CD4-positive, CD25-positive, alpha-beta regulatory T cell (primary cell): Measurements from ENCODE around the gene PSMA7. TPM values are rescaled to one million over a fixed set of nuclear protein-coding genes. Genes with fewer than 3 reads are reported as not detected.

Experiments used
- ATAC-seq, 2 donors: fragments of 150-1000 bp; cut with Tn5 transposase; one replicate each; pipeline ENCODE4 v1.10.0; 2021; ENCODE audit warnings: low read depth in 2 of 2, moderate number of reproducible peaks in 2 of 2, moderate library complexity in 1 of 2
- DNase-seq, 3 donors: peaks; one replicate each; pipeline versions ENCODE4 v3.0.0 to v3.0.0-alpha.2; 2012 to 2022; ENCODE audit warnings: mixed read lengths in 1 of 3
- H3K27ac ChIP-seq: one replicate; pipeline ENCODE4 v1.7.0; 2013; ENCODE audit warnings: mild to moderate bottlenecking, low read length; ENCODE audit not compliant: insufficient read depth, poor library complexity, severe bottlenecking
- H3K27me3 ChIP-seq: one replicate; pipeline ENCODE4 v1.7.0; 2013; ENCODE audit warnings: low read length; ENCODE audit not compliant: control insufficient read depth, insufficient read depth
- H3K36me3 ChIP-seq: one replicate; pipeline ENCODE4 v1.7.0; 2013; ENCODE audit warnings: mild to moderate bottlenecking, low read length, moderate library complexity; ENCODE audit not compliant: control insufficient read depth, insufficient read depth
- H3K4me1 ChIP-seq: 2 replicates; pipeline ENCODE4 v1.7.0; 2013; ENCODE audit warnings: mild to moderate bottlenecking, low read length; ENCODE audit not compliant: insufficient read depth, control insufficient read depth, poor library complexity, severe bottlenecking
- H3K4me3 ChIP-seq: one replicate; pipeline ENCODE4 v1.7.0; 2013; ENCODE audit warnings: low read depth, mild to moderate bottlenecking, low read length, moderate library complexity
- H3K9me3 ChIP-seq, 2 experiments: 1 replicate in 1 of 2; 2 replicates in 1 of 2; pipeline ENCODE4 v1.7.0; 2013; ENCODE audit warnings: low read length in 2 of 2, mild to moderate bottlenecking in 1 of 2, moderate library complexity in 1 of 2; ENCODE audit not compliant: control insufficient read depth in 2 of 2
- H3K27ac Mint-ChIP-seq, 3 donors: one replicate each; pipeline ENCODE4 v1.8.0; 2020 to 2022; ENCODE audit warnings: mild to moderate bottlenecking in 3 of 3, mixed read lengths in 3 of 3, moderate library complexity in 2 of 3
- H3K27me3 Mint-ChIP-seq: one replicate; pipeline ENCODE4 v1.8.0; 2022; ENCODE audit warnings: mild to moderate bottlenecking, mixed read lengths
- H3K36me3 Mint-ChIP-seq: one replicate; pipeline ENCODE4 v1.8.0; 2020; ENCODE audit warnings: mixed read lengths
- H3K4me1 Mint-ChIP-seq, 4 donors: one replicate each; pipeline ENCODE4 v1.8.0; 2020 to 2022; ENCODE audit warnings: mixed read lengths in 4 of 4, mild to moderate bottlenecking in 1 of 4
- H3K4me3 Mint-ChIP-seq, 4 donors: one replicate each; pipeline ENCODE4 v1.8.0; 2020 to 2022; ENCODE audit warnings: mild to moderate bottlenecking in 4 of 4, mixed read lengths in 4 of 4, moderate library complexity in 3 of 4
- H3K9me3 Mint-ChIP-seq, 7 donors: one replicate each; pipeline ENCODE4 v1.8.0; 2020 to 2022; ENCODE audit warnings: mixed read lengths in 7 of 7, mild to moderate bottlenecking in 3 of 7, moderate library complexity in 2 of 7
- polyA plus RNA-seq, 4 donors: library from polyadenylated mRNA; unstranded; fragments of 300-500 nt; fragmentation: Illumina TruSeq; gene quantifications; one replicate each; pipeline ENCODE4 v1.2.3, GENCODE V29; 2021
- total RNA-seq: library from RNA; stranded (reverse); gene quantifications from one replicate; pipeline ENCODE4 v1.2.3, GENCODE V29; 2022

The PSMA7 gene
- total and polyA plus RNA-seq, 5 donors from 2014 or later = 172 to 670 (median 553) TPM

- Mint-ChIP-seq H3K27ac (no peak overlapping the region), H3K9me3 (peaks cover 0 to 12% (median 2%) of the 10 kb centered on the region in 7 donors), H3K36me3 (no peaks in the 10 kb centered on the region), H3K4me1 (no peaks in the 10 kb centered on the region), H3K27me3 (peaks cover 8% of the 10 kb centered on the region), H3K4me3 (no peak overlapping the region)
- Histone ChIP-seq H3K27ac (no peak overlapping the region), H3K4me3 (no peak overlapping the region), H3K9me3 (no peaks in the 10 kb centered on the region), H3K27me3 (no peaks in the 10 kb centered on the region), H3K4me1 (no peaks in the 10 kb centered on the region), H3K36me3 (no peaks in the 10 kb centered on the region)
- ATAC-seq (no peak), DNase-seq (no peak)
These were observed 53.8 kb downstream of the PSMA7 start for GRCh38 chr20:62089393-62089792.

DNA sequence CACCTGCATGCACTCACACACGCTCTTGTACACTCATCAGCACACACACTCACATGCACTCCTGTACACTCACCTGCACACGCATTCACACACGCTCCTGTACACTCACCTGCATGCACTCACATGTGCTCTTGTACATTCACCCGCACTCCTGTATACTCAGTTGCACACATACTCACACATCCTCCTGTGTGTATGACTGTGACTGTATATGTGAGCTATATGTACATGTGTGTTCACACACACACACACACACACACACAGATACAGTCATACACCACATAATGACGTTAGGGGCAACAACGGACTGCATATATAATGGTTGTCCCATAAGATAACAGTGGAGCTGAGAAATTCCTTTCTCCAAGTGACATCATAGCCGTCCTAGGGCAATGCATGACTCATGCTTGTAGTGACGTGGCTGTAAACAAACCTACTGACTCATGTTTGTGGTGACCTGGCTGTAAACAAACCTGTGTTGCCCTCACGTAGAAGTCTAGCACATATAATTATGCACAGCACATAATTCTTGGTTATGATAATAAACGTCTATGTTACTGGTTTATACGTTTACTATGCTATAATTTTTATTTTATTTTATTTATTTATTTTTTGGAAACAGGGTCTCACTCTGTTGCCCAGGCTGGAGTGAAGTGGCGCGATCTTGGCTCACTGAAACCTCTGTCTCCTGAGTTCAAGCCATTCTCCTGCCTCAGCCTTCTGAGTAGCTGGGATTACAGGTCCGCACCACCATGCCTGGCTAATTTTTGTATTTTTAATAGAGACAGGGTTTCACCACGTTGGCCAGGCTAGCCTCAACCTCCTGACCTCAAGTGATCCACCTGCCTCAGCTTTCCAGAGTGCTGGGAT lies 54.7 kb downstream of the PSMA7 start:
- Mint-ChIP-seq H3K4me1 (no peaks in the 10 kb centered on the region), H3K27me3 (peaks cover 2% of the 10 kb centered on the region), H3K36me3 (no peaks in the 10 kb centered on the region), H3K9me3 (peaks cover 0 to 10% (median 2%) of the 10 kb centered on the region in 7 donors), H3K27ac (no peak overlapping the region), H3K4me3 (no peak overlapping the region)
- H3K27me3 ChIP-seq = no peaks in the 10 kb centered on the region
- H3K27ac ChIP-seq = no peak overlapping the region
- H3K36me3 ChIP-seq = no peaks in the 10 kb centered on the region
- DNase-seq (no peak), ATAC-seq (peak in 1 of 2 donors; percentile 53)
- no peak overlapping the region for H3K4me3 ChIP-seq
- no peaks in the 10 kb centered on the region for H3K9me3 ChIP-seq
- H3K4me1 ChIP-seq = no peaks in the 10 kb centered on the region

DNA sequence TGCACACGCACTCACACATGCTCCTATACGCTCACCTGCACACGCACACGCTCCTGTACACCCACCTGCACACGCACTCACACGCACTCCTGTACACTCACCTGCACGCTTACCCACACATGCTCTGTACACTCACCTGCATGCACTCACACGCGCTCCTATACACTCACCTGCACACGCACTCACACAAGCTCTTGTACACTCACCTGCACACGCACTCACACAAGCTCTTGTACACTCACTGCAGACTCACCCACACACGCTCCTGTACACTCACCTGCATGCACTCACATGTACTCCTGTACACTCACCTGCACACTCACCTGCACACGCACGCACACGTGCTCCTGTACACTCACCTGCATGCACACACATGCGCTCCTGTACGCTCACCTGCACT lies 55.6 kb downstream of the PSMA7 start:
- ATAC-seq = no peak
- DNase-seq = no peak
- Histone ChIP-seq H3K27me3 (no peaks in the 10 kb centered on the region), H3K4me3 (no peak overlapping the region), H3K27ac (no peak overlapping the region), H3K9me3 (no peaks in the 10 kb centered on the region), H3K36me3 (no peaks in the 10 kb centered on the region), H3K4me1 (no peaks in the 10 kb centered on the region)
- H3K4me1 Mint-ChIP-seq = no peaks in the 10 kb centered on the region
- H3K27ac Mint-ChIP-seq = no peak overlapping the region
- peaks cover 4% of the 10 kb centered on the region for H3K27me3 Mint-ChIP-seq
- H3K36me3 Mint-ChIP-seq = no peaks in the 10 kb centered on the region
- H3K4me3 Mint-ChIP-seq = no peak overlapping the region
- peaks cover 0 to 7% (median 2%) of the 10 kb centered on the region in 7 donors for H3K9me3 Mint-ChIP-seq

DNA sequence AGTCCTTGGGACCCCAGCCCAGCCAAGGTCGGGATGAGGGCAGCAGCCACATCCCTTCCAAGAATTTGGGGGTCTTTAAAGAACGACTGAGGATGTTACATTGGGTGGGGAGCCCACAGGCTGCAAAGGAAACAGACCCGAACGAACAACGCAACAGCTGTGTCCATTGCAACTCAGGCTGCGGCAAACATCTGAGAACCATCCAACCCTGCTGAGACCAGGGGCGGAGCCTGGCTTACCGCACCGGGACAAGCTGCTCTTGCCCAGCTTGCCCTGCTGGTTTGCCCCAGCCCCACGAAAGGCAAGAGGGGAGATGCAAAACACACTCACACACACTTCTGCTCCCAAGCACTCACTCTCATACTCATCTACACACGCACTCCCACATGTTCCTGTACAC lies 56.0 kb downstream of the PSMA7 start:
- H3K27ac Mint-ChIP-seq = no peak overlapping the region
- Histone ChIP-seq H3K36me3 (no peaks in the 10 kb centered on the region), H3K9me3 (no peaks in the 10 kb centered on the region), H3K4me1 (no peaks in the 10 kb centered on the region), H3K4me3 (no peak overlapping the region), H3K27ac (no peak overlapping the region), H3K27me3 (no peaks in the 10 kb centered on the region)
- no peak overlapping the region for H3K4me3 Mint-ChIP-seq
- peaks cover 4% of the 10 kb centered on the region for H3K27me3 Mint-ChIP-seq
- DNase-seq (no peak), ATAC-seq (no peak)
- peaks cover 0 to 7% (median 2%) of the 10 kb centered on the region in 7 donors for H3K9me3 Mint-ChIP-seq
- no peaks in the 10 kb centered on the region for H3K36me3 Mint-ChIP-seq
- H3K4me1 Mint-ChIP-seq = no peaks in the 10 kb centered on the region

Other genes with a start within 250 kb of the PSMA7 start
- 20.4 TPM for gene TAF4, start 77.5 kb downstream of the PSMA7 start, total RNA-seq
- 1 to 10 TPM in 1 of 4 donors, under 1 TPM in 3; 0.76 to 2.6 (median 0.87) TPM for gene TAF4, start 77.5 kb downstream of the PSMA7 start, polyA plus RNA-seq
- gene LSM14B, start 20.9 kb downstream of the PSMA7 start, total RNA-seq = 33.7 TPM
- gene LSM14B, start 20.9 kb downstream of the PSMA7 start, polyA plus RNA-seq = 1 to 10 TPM in 2 of 4 donors, under 1 TPM in 2; 0.65 to 1.9 (median 1.0) TPM
- gene SS18L1, start 375 bp upstream of the PSMA7 start, total RNA-seq = 21.0 TPM
- under 1 TPM; 0.39 to 0.98 (median 0.73) TPM for gene SS18L1, start 375 bp upstream of the PSMA7 start, polyA plus RNA-seq
- 17.5 TPM for gene MTG2, start 39.6 kb upstream of the PSMA7 start, total RNA-seq
- 10 to 100 TPM; 18.7 to 23.6 (median 20.4) TPM for gene MTG2, start 39.6 kb upstream of the PSMA7 start, polyA plus RNA-seq
- gene HRH3, start 76.9 kb upstream of the PSMA7 start, total RNA-seq = not detected
- gene HRH3, start 76.9 kb upstream of the PSMA7 start, polyA plus RNA-seq = not detected
- 85.2 TPM for gene OSBPL2, start 95.1 kb upstream of the PSMA7 start, total RNA-seq
- gene OSBPL2, start 95.1 kb upstream of the PSMA7 start, polyA plus RNA-seq = 10 to 100 TPM; 19.3 to 23.3 (median 22.0) TPM
- gene ADRM1, start 159.6 kb upstream of the PSMA7 start, total RNA-seq = 67.9 TPM
- gene ADRM1, start 159.6 kb upstream of the PSMA7 start, polyA plus RNA-seq = 100 to 1,000 TPM in 3 of 4 donors, 10 to 100 TPM in 1; 89.4 to 117 (median 103) TPM
- 0.91 TPM for gene LAMA5, start 223.9 kb upstream of the PSMA7 start, total RNA-seq
- gene LAMA5, start 223.9 kb upstream of the PSMA7 start, polyA plus RNA-seq = under 1 TPM in 1 of 4 donors, not detected in 3; 0.30 TPM
- 1,991 TPM for gene RPS21, start 243.7 kb upstream of the PSMA7 start, total RNA-seq
- 1,000 to 10,000 TPM; 1,945 to 3,094 (median 2,628) TPM for gene RPS21, start 243.7 kb upstream of the PSMA7 start, polyA plus RNA-seq